SK-MEL-5 (cell line): ENCODE measurements around the gene TOMM34. TPM values are rescaled to one million over a fixed set of nuclear protein-coding genes. Genes with fewer than 3 reads are reported as not detected.

Source experiments
- DNase-seq: peaks from one replicate; pipeline ENCODE4 v3.0.0-alpha.2; 2016; ENCODE audit warnings: low read depth, low spot score
- in situ Hi-C: cut with HindIII; loops from 2 replicates; pipeline ENCODE4 v1.10.0; 2016; ENCODE audit warnings: low sequenced_read_pairs, high pct_unique_total_duplicates, low pct_unique_long_range_greater_than_20kb
- polyA plus RNA-seq, 2 experiments: library from polyadenylated mRNA; depleted of rRNA; stranded (reverse); fragments of >200 nt; gene quantifications; 2 replicates each; pipeline ENCODE4 v1.2.3, GENCODE V29; 2015
- total RNA-seq: library from RNA; depleted of rRNA; stranded (reverse); fragments of >200 nt; shearing (Covaris generic); gene quantifications from 2 replicates; pipeline ENCODE4 v1.2.3, GENCODE V29; 2014; rRNA removed

TOMM34 gene, protein sequence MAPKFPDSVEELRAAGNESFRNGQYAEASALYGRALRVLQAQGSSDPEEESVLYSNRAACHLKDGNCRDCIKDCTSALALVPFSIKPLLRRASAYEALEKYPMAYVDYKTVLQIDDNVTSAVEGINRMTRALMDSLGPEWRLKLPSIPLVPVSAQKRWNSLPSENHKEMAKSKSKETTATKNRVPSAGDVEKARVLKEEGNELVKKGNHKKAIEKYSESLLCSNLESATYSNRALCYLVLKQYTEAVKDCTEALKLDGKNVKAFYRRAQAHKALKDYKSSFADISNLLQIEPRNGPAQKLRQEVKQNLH
- total RNA-seq: 41.5 and 41.8 TPM in 2 replicates
- 46.3 and 57.0 TPM in 2 replicates for polyA plus RNA-seq (2015; cell fraction: cytosol; rRNA removed)
- 18.2 and 25.6 TPM in 2 replicates for polyA plus RNA-seq (2015; cell fraction: nucleus; rRNA removed)

DNA sequence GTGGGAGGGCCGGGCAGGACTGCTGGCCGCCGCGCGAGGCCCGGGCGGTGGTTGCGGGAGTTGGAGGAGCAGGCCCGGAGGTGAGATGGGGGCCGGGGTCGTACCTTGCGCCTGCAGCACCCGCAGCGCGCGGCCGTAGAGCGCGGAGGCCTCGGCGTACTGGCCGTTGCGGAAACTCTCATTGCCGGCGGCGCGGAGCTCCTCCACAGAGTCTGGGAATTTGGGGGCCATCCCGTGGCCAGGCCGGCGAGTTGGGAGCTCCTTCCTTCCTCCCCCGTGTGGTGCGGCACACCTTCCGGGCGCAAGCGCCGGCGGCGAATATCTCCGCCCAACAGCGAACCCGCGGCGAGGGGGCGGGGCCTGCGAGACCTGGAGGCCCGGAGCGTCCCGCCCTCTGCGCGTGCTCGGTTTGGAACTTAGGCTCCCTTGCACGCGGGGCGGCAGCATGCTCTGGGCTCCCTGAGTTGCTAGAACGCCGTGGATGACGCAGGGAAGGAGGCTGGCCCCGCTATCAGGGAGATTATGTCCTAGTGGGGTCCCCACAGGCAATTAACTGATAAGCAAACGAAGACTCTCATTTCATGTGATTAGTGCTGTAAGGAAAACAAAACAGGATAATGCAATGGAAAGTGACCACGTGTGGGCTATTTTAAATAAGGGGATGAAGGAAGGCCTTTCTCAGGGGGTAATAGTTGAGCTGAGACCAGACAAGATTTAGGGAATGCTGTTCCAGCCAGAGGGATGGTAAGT is at the start of gene TOMM34:
TSS of gene TOMM34 (minus strand) at position 295 of the 750 bp plus-strand sequence. CDS start at position 231, 64 bp downstream.
- in situ Hi-C loops: no loop called here
- peak; percentile 92 for DNase-seq

GRCh38 chr20:45008521-45009049 is 48.4 kb upstream of the TOMM34 start:
- in situ Hi-C loops: no loop called here
- DNase-seq: no peak

- in situ Hi-C loops: no loop called here
Measured at GRCh38 chr20:44997668-44998067, 37.5 kb upstream of the TOMM34 start.

GRCh38 chr20:44997171-44997570 is 37.0 kb upstream of the TOMM34 start:
- no peak for DNase-seq
- in situ Hi-C loops: no loop called here

More at GRCh38 chr20:44997668-44998067, 37.5 kb upstream of the TOMM34 start:
- no peak for DNase-seq

- no peak for DNase-seq
- in situ Hi-C loops: no loop called here
Measured at GRCh38 chr20:44993343-44993742, 33.1 kb upstream of the TOMM34 start.

- in situ Hi-C loops: no loop called here
- DNase-seq: no peak
Measured at GRCh38 chr20:44990957-44991356, 30.8 kb upstream of the TOMM34 start.

- DNase-seq: no peak
- in situ Hi-C loops: no loop called here
Measured at GRCh38 chr20:44990425-44990824, 30.2 kb upstream of the TOMM34 start.

- no peak for DNase-seq
- in situ Hi-C loops: no loop called here
Measured at GRCh38 chr20:44988631-44989171, 28.5 kb upstream of the TOMM34 start.

- no peak for DNase-seq
- in situ Hi-C loops: no loop called here
Measured at GRCh38 chr20:44983093-44983674, 23.0 kb upstream of the TOMM34 start.

DNA sequence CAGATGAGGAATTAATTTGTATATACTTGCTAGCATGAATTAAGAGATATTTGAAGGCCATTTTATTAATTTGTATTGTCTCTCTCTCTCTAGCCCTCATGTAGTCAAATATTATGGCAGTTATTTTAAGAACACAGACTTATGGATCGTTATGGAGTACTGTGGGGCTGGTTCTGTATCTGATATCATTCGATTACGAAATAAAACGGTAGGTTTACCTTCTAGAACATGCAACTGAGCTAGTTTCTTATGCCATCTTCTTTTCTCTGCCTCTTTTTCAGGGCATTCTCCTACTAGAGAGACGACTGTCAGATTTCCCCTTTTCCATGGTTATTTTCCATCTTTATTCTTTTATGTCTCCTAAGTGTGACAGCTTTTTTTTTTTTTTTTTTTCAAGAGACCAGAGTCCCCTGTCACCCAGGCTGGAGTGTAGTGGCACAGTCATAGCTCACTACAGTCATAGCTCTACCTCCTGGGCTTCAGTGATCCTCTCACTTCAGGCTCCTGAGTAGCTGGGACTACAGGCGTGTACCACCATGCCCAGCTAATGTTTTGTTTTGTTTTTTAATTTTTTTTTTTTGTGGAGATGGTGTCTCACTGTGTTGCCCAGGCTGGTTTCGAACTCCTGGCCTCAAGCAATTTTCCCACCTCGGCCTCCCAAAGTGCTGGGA is 21.7 kb upstream of the TOMM34 start:
- in situ Hi-C loops: no loop called here

GRCh38 chr20:44979090-44979621 is 19.0 kb upstream of the TOMM34 start:
- in situ Hi-C loops: no loop called here
- DNase-seq: peak; percentile 32

More for the DNA sequence above, 21.7 kb upstream of the TOMM34 start:
- no peak for DNase-seq

DNA sequence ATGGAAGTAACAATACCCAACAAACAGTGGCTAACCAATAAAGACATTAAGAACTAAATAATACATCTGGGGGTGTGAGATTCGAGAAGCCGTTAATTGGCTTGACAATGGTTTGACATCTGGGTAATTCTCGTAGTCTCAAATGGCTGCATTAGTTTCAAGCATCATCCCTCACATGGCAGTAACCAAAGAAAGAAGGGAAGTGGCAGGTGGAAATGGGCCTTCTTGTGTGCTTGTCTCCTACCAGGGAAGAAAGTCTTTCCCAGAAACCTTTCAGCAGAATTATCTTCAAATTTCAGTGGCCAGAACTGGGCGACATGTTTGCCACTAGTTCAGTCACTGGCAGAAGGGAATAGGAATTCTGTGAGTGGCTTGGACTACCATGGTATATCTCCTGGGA is 16.5 kb upstream of the TOMM34 start:
- in situ Hi-C loops: no loop called here
- no peak for DNase-seq

DNA sequence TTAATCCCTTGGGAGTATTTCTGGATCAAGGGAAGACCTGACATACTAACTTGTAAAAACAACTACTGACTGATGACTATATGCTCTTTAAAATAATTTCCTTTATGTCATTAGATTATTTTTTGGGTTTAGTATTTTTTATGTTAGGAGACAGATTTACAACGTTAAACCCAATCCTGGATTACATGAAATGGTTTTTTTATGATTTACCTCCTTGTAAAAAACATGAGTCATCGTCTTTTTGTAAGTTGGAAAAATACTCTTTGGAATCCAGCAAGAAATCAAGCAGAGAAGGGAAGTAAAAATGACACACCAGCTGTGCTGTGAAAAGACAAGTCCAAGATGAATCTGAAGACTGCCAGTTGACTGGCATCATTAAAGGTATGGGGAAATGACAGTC is 12.9 kb upstream of the TOMM34 start:
- in situ Hi-C loops: no loop called here

DNA sequence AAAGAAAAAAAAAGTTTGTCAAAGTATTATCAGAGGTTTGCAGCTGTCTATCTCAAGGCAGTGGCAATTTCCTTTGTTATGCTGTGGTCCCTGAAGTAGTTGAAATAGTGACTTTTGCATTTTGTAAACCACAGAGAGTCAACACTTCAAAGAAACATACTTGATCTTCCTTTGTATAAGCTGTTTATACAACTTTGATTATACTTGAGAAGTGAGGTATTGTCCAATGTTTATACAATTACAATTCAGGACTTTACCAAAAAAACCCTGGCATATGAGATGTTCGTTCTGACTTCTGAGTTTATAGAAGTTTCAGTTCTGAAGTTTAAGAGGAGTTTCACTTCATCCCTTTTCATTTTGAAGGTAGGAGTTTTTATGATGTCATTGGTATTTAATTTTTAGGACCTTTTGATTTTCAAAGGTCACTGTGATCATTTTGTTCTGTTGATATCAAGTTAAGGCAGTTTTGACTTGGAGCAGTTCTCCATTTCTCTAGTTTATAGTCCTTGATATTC is 10.1 kb upstream of the TOMM34 start:
- DNase-seq: no peak
- in situ Hi-C loops: no loop called here

More for the DNA sequence above, 12.9 kb upstream of the TOMM34 start:
- DNase-seq: no peak

- in situ Hi-C loops: no loop called here
- no peak for DNase-seq
Measured at GRCh38 chr20:44969300-44969894, 9.2 kb upstream of the TOMM34 start.

- no peak for DNase-seq
- in situ Hi-C loops: no loop called here
Measured at GRCh38 chr20:44967207-44967807, 7.1 kb upstream of the TOMM34 start.
